ELR (cell line): ENCODE measurements around the gene TRIM4.
"Not testable (repeated sequence)": the region's sequence is repeated elsewhere in the genome, so short reads cannot be mapped to it uniquely, and the experiment has no call there.

ENCODE experiments used
- DNase-seq: peaks from one replicate; pipeline ENCODE4 v3.0.0-alpha.2; 2015; ENCODE audit warnings: low read depth

The TRIM4 gene, protein sequence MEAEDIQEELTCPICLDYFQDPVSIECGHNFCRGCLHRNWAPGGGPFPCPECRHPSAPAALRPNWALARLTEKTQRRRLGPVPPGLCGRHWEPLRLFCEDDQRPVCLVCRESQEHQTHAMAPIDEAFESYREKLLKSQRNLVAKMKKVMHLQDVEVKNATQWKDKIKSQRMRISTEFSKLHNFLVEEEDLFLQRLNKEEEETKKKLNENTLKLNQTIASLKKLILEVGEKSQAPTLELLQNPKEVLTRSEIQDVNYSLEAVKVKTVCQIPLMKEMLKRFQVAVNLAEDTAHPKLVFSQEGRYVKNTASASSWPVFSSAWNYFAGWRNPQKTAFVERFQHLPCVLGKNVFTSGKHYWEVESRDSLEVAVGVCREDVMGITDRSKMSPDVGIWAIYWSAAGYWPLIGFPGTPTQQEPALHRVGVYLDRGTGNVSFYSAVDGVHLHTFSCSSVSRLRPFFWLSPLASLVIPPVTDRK

DNA sequence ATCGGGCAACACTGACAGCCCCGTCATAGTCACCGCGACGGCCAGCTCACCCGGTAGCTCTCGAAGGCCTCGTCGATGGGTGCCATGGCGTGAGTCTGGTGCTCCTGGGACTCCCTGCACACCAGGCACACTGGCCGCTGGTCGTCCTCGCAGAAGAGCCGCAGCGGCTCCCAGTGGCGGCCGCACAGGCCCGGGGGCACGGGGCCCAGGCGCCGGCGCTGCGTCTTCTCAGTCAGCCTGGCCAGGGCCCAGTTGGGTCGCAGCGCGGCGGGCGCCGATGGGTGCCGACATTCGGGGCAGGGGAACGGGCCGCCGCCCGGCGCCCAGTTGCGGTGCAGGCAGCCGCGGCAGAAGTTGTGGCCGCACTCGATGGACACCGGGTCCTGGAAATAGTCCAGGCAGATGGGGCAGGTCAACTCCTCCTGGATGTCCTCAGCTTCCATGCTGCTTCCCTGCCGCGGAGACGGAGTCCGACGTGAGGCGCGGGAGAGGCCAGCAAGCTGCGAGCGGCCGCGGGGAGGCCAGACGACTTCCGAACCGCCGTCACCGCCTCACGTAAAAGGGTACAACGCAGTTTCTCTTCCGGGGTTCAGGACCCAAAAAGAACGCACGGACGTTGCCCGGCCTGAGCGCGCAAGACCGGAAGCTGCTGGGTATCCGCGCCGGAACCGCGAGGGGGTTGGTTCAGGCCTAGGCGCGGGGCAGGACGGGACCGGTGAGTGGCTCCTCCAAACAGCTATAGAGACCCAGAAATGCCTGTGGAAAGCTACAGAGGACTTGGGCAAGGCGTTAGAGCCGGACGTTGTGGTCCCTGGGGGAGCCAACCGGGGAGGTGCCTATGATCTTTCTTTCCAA lies at the start of gene TRIM4:
Gene TRIM4 (minus strand): TSS at position 572 of the 855 bp plus-strand sequence. CDS start 129 bp downstream, at position 443.
- DNase-seq, result peak; percentile 92

DNA sequence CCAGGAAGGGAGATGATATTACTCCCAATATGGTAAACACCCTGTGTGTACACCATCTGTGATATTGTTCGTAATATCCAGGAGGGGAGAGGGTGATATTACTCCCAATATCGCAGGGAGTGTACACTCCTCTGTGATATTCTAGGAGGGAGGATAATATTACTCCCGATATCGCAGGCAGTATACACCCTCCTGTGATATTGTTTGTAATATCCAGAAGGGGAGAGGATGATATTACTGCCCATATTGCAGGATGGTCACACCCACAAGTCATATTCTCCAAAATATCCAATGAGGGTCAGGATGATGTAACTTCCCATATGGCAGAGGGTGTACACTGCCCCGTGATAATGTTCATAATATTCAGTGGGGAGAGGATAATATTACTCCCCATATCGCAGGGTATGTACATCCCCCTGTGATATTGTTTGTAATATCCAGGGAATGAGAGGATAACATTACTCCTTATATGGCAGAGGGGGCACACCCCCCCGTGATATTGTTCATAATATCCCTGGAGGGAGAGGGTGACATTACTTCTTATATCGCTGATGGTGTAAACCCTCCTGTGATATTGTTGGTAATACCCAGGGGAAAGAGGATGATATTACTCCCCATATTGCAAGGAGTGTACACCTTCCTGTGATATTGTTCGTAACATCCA lies 39.4 kb upstream of the TRIM4 start:
- no peak for DNase-seq

DNA sequence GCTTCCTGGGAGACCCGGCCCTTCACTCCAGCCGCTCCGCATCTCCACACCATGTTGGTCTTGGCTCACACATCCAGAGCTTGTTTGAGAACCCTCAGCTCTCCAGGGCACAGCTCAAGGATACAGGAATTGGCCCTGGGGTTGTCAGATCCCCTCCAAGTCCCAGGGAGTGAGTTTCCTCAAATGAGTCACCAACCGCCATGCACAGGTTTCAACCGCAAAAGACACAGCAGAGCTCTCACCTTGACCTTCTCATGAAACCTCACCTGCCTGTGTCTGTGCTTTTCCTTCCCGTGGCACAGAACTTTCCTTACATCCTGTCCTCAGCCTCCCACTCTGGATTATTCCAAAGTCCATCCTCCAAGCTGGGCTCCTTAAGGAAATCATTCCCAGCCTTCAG lies 35.9 kb upstream of the TRIM4 start:
- no peak for DNase-seq

DNA sequence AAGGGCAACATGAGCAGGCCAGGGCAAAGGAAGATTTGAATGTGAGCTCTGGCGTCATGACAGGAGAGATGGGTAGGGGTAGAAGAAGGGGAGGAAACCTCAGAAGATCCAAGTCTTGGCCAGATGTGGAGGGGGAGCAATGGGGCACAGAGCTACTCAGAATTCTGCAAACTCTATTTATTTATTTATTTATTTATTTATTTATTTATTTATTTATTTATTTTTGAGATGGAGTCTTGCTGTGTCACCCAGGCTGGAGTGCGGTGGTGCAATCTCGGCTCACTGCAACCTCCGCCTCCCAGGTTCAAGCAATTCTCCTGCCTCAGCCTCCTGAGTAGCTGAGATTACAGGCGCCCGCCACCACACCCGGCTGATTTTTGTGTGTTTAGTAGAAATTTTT lies 35.3 kb upstream of the TRIM4 start:
- DNase-seq, result not testable (repeated sequence)

DNA sequence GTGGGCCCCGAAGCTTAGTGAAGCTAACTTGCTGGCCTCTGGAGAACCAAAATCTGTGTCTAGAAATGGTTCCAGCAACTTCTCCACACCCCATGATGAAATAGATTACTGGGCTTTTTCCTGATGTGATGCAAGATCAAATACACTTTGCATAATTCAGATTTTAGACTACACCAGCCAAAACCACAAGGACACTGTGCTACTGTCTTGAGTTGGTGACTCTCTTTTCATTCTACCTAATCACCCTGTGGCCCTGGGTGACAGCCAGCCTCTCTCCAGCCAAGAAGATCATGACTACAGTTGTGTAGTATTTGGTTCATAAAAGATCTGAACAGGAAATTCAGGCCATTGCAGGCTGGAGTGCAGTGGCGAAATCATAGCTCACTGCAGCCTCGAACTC lies 34.3 kb upstream of the TRIM4 start:
- no peak for DNase-seq

GRCh38 chr7:99952649-99953048 lies 33.3 kb upstream of the TRIM4 start:
- not testable (repeated sequence) for DNase-seq

GRCh38 chr7:99950819-99951218 lies 31.5 kb upstream of the TRIM4 start:
- not testable (repeated sequence) for DNase-seq

- DNase-seq, result peak; percentile 31
These were observed 30.4 kb upstream of the TRIM4 start for GRCh38 chr7:99949645-99950228.

GRCh38 chr7:99947608-99948007 lies 28.3 kb upstream of the TRIM4 start:
- DNase-seq, result no peak

GRCh38 chr7:99944497-99945070 lies 25.3 kb upstream of the TRIM4 start:
- no peak for DNase-seq

DNA sequence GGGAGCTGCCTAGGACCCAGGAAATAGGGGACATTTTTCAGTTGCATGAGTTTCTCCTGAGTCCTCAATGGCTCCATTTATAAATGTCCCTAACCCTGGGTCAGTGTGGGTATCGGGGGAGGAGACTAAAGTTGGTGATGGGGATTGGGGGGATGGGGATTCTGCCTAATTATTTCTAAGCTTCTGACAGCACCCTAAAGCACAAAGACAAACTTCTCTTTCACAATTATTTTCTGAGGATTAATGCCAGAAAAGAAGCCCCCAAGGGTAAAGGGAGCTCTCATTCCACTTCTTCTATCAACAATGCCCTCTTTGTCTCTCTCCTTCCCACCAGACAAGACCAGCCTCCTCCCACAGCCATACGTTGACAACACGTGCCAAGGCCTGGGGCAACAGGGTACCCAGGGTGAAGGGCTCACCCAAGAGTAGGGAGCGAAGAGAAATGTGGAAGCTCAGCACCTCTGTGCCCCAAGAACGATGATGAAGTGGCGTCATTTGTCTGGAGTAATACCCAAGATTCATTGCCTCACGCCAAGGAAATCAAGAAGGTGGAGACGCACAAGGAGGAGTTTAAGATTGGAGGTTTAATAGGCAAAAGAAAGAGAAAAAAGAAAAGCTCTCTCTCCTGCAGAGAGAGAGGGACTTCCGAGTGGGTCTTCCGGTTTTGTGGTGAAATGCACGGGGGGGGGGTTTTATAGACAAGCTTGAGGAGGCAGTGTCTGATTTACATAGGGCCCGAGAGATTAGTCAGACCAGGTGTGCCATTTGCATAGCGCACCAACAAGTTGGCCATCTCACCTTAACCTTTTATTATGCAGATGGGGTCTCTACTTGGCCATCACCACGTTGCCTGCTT lies 24.5 kb upstream of the TRIM4 start:
- DNase-seq, result no peak

DNA sequence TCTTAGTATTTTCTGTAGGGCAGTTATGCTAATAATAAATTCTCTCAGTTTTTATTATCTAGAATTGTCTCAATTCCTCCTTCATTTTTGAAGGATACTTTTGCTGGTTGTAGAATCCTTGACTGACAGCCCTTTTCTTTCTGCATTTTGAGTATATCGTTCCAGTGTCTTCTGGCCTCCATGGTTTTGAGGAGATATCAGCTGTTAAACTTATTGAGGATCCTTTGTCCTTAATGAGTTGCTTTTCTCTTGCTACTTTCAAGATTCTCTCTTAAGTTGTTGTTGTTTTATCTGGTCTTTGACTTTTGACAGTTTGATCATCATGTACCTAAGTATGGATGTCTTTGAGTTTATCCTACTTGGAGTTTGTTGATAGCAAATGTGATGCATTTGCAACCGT lies 19.0 kb upstream of the TRIM4 start:
- DNase-seq, result no peak

GRCh38 chr7:99935009-99935408 lies 15.7 kb upstream of the TRIM4 start:
- DNase-seq, result not testable (repeated sequence)

DNA sequence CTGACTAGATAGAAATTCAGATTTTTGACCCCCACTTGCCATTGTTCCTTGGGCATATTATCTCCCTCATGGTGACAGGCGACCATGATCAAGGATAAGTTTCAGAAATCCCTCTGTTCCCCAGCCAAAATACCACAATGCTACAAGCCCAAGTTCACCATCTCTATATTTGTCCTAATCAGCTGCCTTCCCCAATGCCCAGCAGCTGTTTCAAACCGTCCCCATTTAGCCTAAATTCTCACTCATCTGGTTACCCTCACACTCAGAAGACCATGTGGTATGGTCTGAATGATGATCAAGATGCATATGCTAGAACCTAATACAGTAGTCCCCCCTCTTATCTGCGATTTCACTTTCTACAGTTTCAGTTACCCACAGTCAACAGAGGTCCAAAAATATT lies 11.0 kb upstream of the TRIM4 start:
- DNase-seq, result no peak

GRCh38 chr7:99929730-99930053 lies 10.4 kb upstream of the TRIM4 start:
- DNase-seq, result no peak

DNA sequence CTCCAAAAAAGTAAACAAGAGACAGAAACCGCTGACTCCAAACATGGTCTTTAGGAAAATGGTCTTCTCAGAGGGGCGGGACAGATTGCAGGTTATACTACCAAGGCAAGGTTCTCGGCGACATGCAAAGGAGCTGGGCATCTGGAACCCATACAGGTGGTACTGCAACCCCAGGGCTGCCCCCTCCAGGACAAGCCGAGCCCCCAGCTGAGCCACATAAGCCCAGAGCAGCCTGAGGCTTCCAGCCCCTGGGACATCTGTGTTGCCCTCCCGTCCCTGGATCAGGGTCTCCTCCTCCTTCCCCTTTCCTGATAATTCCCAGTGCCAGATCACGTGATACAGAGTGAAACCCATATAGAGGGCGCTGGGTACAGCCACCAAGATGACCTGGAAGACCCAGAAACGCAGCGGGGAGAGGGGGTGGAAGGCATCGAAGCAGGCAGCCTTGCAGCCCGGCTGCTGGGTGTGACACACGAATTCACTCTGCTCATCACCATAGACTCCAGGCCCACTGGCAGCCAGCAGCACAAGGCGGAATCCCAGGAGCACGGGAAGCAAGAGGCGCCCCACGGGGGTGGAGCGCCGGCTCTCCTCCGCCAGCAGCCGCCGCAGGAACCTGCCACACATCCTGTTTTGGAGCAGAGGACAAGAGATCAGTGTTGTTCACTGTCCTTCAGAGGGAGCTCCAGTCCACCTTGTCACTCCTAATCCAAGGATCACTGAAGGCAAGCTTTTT lies 9.8 kb upstream of the TRIM4 start, which contains the start of gene GJC3:
Gene GJC3 (minus strand): TSS at position 627 of the 736 bp plus-strand sequence. CDS start 0 bp downstream, at position 627.
- peak; percentile 68 for DNase-seq

- no peak for DNase-seq
These were observed 8.9 kb upstream of the TRIM4 start for GRCh38 chr7:99928188-99928587.

DNA sequence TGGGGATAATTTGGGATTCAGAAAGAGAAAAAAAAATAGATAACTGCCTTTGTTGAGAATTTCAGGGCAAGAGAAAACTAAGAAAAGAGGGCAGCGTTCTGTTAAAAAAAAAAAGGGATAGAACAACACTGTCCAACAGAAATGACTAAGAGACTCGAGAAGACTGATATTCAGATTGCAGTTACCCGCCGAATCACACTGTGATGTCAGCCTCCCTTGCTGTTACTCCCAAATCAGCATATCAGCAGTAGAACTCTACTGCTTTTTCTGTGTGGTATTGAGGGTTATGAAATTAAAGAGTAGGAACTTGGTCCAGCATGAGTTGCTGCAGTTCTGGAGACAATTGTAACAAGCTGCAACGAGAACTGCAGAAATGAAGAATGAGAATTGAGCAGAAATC lies 8.2 kb upstream of the TRIM4 start:
- no peak for DNase-seq

DNA sequence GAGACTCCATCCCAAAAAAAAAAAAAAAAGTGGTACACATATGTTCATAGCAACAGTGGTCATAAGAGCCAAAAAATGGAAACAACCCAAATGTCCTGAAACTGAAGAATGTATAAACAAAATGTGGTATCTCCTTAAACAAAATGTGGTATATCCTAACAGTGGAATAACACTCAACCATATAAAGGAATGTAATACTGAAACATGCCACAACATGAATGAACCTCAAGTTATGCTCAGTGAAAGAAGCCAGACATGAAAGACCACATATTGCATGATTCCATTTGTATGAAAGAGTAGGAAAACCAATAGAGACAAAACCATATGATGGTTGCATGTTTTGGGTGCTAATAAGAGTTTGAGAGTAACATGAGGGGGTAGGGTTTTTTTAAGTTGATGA lies 7.0 kb upstream of the TRIM4 start:
- no peak for DNase-seq

DNA sequence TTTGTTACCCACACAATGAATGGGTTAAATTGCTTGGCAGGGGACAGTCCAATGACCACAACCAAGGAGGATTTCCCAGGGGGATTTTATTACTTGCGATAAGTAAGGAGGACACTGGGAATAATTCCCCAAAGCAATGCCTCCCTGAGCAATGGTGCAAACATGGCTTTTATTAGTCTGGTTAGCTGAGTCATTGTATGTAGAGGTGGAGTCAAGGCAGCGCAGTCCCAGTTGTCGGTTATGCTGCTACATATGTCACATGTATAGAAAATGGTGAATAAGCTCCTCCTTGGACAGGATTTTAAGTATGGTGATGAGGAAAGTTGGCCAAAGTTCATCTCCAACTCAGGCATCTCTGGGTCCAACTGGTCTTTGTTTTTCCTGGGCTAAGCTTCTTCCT lies 3.9 kb upstream of the TRIM4 start:
- DNase-seq, result no peak
